HG03196 (cell line): ENCODE measurements around the gene MROH8.
A peak's percentile ranks its signal among the peaks of the same experiment; 100 is the strongest.

Source experiments
- ATAC-seq: cut with Tn5 transposase; IDR thresholded peaks from one replicate; pipeline ENCODE4 v1.9.1; 2021; ENCODE audit not compliant: unreplicated experiment

The MROH8 gene

DNA sequence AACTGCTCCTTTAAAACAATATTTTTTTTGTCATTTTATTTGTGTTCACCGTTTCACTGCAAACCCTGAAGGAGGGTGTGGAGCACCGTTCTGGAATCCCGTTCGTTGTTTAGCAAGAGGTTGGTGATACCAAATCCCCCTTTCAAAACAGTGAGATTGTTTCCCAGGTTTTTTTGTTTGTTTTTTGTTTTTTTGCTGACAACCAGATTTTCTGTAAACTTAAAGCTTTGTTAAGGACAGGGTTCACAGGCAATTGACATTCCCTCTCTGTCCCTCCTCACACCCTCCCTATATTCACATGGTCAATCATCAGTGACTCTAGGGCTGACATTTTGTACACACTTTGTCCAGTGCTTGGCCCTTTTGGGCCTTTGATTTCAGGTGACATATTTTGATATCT, 21.0 kb upstream of the MROH8 start:
- no peak for ATAC-seq

DNA sequence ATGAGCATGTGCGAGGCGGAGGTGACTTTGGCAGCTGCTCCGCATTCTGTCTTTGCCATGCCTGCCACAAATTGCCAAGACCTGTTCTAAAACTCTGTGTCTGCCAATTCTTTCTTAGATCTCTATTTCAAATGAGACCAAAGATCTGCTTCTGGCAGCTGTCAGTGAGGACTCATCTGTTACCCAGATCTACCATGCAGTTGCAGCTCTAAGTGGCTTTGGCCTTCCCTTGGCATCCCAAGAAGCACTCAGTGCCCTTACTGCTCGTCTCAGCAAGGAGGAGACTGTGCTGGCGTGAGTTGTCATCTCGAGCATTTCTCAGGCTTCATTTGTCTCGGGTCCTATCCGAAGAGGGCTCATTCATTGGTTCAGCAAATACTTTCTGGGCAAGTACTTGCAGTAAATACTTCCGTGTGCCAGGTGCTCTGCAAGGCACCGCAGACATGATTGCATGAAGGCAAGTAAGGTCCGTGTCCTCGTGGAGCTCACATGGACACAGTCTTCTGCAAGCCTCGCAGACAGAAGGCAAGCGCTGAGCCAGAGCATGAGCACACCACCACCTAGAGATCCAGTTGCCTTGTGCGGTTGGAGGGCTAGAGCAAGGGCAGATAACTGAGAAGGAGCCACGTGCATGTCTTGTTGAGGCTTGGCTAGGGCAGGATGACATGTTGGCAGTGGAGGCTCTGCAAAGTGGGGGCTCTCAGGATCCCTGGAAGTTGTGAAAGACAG, 19.7 kb upstream of the MROH8 start:
- no peak for ATAC-seq

DNA sequence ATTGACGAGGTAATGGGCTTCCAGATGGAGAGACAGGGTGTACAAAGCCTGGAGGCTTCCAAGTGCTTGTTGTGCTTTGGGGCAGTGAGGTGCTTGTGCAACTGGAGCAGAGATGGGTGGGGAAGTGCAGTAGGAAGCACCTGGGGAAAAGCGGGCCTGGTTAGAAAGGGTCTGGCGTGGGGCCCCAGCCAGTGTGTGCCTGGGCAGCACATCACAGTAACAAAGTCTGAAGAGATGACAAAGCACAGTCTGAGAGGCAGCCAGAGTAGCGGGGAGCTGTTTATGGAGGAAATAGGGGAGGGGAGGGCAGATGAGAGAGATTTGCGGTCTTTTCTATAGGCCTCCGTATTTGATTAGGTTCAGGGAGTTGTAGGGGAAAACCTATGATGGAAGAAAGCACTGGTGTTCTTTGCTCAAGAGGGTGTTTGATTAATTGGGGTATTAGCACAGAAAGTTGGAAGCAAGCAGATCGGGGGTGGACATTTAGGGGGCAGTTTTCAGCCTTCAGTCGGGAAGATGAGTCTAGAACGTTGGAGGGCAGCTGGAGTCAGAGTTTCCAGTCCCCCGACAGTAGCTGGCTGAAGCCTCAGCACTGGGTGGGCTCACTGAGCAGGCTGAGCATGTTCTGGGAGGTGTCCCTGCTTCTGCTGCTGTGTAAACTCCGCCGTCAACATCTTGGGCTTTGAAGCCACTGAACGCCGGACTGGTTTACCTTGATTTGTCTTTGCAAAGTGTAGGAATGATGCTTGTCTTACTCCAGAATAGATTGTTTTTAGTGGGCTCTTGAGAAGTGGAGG, 15.5 kb upstream of the MROH8 start:
- ATAC-seq: no peak

DNA sequence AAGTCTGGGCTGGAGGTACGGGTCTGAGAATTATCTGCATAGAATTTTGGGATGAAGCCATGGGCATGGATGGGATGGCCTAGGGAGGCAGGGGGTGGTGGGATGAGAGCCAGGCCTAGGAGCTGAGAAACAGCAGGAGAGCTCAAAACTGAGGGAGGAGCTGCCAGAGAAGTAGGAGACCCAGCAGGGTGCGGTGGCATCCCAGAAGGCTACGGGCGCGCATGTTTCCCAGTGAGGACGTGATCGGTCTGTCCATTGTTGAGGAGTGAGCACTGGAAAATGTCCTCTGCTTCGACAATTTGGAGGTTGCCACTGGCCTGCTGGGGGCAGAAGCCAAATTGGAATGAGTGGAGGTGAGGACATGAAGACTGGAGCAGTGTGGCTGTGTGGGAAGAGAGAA, 14.5 kb upstream of the MROH8 start:
- no peak for ATAC-seq

DNA sequence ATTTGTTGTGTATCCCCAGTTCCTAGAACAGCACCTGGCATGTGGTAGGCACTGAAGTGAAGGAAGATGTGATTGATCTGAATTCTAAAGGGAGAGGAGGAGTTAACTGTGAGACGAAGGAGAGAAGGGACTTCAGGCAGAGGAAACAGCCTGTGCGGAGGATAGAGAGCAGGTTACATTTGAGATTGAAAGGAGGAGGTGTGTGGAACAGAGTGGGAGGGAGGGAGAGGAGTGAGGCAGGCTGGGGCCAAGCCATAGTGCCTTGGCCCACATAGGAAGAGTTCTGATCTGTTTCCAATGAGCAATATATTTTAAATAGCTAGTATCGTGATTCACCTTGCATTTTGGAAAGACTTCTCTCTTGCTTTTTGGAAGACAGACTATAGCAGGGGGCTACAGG, 13.9 kb upstream of the MROH8 start:
- ATAC-seq: no peak

DNA sequence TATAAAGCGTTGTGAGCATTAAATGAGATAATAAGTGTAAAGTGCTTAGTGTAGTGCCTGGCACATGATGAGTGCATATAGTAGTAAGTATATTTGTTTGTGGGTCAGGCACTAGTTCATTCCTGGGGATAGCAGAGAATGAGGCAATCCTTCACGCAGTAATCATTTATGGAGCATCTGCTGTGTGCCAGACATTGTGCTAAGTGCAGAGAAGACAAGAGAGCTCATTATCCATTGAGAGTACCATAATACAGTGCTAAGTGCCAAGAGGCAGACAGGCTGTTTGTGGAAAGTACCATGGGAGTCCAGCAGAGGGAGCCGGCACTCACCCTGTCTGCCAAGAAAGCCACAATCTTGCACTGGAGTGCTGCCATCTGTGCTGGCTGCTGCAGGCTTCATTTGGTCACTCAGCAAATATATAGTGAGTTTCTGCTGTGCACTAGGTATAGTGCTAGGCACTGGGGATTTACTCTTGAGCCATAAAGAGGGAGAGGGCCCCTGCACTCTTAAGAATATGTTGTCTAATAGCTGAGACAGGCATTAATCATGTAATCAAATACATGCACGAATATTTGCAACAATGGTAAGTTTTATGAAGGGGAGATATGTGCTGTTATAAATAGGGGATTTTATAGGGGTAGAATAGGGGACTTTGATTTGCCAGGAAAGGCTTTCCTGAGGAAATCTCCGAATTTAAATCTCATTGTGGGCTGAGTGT, 12.9 kb upstream of the MROH8 start:
- peak; percentile 45 for ATAC-seq

DNA sequence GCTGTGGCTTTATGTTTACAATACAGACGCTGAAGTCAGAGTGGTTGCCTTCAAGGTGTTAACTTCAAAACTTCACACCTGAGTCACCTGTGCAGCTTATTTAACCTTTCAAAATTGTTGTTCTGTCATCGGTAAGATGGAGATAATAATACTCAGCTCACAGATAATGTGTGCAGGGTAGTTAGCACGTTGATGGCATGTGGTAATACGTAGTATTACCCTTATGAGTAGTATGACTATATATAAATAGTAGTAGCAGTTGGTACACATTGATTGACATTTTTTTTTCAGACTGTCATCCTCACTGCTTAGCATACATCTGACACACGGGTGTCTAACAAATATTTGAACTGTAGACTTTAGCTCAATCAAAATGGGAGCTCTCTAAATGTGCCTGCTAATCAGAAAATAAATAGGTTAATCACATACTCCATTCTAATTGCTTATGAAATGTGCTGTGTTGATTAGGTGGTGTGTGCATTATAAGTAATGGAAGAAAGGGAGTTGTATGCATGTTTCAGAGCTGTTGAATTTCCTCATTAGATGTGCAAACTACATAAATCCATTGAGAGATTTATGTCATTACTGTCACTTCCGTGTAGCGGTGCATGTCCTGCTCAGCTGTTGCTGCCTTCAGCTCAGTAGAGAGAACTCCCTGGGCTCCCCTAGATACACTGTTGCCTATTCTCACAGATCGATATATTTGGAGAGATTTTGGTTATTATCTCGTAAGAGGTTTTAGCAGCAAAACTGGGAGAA, 11.2 kb upstream of the MROH8 start:
- ATAC-seq: no peak

DNA sequence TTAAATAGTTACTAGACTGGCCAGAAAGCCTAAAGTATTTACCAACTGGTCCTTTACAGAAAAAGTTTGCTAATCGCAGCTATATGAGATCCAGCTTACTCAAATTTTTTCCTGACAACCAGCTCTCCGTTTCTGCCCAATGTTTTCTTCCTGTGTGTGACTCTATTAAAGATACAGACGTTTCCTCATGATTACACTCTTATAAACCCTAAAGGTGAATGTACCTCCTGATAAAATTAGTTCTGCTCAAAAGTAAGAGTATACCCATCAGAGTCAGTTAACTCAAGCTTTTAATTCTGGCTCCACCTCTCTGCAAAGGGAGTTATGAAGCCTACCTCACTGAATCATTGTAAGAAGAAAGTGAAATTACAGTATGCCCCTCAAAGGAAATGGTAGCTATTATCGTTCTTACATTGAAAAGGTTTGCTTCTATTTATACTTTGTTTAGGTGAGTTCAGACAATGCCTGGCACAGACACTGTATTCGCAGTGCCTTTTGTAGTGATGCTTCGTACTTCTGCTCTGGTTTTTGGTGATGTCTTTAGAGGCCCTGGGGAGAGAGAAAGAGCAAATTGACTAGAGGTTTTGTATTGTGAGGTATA, 10.2 kb upstream of the MROH8 start:
- ATAC-seq: no peak

DNA sequence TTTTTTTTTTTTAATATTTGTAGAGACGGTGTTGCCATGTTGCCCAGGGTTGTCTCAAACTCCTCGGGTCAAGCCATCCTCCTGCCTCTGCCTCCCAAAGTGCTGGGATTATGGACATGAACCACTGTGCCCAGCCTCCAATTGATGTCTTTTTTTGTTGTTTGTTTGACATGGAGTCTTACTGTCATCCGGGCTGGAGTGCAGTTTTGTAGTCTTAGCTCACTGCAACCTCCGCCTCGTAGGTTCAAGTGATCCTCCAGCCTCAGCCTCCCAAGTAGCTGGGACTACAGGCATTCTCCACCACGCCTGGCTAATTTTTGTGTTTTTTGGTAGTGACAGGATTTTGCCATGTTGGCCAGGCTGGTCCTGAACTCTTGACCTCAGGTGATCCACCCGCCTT, 9.4 kb upstream of the MROH8 start:
- ATAC-seq: no peak

DNA sequence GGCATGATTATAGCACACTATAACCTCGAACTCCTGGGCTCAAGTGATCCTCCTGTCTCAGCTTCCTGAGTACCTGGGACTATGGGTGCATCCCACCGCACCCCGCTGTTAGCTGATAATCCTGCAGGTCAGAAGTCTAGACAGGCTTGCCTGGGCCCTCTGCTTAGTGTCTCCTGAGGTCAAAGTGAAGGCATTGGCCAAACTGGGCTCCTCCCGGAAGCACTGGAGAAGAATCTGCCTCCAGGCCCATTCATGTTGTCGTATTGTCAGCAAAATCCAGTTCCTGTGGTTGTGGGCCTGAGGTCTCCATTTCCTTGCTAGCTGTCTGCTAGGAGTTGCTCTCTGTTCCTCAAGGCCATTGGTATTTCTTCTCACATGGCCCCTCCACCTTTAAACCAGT, 6.3 kb upstream of the MROH8 start:
- no peak for ATAC-seq

DNA sequence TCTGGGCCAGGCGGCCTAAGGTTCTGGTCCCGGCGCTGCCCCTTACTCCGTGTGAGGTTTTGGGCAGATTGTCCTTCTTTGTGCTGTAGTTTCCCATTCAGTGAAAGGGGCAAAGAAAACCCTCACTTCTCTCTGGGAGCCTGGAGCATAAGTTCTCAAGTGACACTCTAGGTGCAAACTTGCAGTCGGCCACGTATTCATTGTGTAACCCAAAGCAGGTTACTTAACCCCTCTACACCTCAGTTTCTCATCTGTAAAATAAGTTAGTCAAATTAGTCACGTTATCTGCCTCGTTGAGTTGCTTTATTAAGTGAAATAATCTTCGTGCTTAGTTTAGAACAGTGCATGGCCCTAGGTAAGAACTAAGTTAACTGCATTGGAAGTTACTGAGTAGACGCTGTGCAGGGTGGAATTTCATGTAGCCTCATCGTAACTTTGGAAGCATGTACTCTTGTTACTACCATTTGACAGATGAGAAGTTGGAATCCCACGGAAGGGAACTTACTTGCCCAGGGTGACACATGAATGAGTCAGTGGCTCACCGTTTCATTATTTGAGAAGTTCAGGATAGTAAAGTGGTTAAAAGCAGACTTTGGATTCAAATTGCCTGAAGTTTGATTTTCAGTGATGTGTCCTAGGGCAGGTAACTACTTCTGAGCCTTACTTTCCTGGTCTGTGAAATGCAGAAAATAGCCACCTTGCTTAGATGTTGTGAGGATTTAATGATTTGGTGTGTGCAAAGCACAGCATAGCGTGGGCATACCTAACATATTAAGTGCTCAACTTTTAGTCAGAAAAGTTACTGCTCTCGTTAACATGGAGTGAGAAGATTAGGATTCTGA, 556 bp upstream of the MROH8 start:
- no peak for ATAC-seq

DNA sequence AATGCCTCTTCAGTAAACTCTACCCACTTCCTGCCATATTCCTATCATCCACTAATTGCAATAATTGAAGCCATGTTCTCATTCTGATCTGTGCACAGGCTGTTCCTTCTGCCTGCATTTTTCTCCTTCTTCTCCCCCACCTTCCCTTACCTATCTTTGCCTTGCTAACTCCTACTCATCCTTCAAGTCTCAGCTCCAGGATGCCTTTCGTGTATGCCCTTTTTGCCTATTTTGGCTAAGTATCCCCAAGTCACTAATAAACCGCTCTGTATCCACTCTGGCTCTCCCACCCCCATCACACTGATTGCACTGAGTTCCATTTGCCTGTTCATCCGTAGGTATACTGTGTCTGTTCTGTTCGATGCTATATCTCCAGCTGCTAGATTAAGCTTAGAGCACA, 6.5 kb downstream of the MROH8 start:
- no peak for ATAC-seq

DNA sequence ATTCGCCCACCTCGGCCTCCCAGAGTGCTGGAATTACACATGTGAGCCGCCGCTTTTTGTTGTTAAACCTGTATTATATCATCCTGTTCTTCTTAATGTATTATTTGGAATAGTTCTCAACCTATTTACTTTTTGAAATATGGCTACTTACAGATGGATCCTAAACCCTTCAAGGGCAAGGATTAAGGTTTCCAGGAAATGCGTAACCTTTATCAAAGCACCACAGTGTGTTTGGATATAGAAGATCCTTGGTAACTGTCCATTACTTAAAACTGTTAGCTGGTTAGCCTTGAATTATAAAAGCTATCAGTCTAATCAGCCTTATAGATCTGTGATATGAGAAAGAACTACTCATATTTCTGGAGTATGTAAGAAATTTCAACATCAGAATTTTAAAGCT, 12.5 kb downstream of the MROH8 start:
- ATAC-seq: no peak

DNA sequence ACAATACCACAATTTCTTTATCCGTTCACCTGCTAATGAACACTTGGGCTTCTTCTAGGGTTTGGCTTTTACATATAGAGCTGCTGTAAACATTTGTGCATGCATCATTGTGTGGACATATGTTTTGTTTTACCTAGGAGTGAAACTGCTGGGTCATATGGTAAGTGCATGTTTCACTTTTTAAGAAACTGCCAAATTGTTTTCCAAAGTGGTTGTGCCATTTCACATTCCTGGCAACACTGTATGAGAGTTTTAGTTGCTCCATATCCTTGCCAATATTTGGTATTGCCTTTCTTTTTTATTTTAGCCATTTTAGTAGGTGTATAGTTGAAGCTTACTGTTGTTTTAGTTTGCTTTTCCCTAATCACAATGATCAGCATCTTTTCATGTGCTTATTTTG, 14.3 kb downstream of the MROH8 start:
- ATAC-seq: no peak

DNA sequence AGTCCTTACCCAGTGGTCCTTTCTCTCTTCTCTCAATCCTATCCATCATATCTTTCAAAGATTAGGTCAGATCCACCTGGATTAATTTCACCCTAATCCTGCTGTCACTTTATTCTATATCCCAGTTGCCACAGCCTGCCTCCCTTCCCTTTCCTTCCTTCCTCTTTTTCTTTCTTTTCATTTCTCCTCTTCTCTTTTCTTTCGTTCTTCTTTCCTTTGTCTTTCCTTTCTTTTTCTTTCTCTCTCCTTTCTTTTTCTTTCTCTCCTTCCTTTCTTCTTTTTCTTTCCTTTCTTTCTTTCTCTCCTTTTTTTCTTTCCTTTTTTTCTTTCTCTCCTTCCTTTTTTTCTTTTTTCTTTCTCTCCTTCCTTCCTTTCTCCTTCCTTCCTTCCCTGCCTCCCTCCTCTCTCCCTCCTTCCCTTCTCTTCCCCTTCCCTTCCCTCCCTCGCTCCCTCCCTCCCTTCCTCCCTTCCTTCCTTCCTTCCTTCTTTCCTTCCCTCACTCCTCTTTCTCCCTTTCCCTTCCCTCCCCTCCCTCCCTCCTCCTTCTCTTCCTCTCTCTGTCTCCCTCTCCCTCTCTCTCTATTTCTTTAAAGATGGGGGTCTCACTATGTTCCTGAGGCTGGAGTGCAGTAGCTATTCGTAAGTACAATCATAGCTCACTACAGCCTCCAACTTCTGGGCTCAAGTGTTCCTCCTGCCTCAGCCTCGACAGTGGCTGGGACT, 15.4 kb downstream of the MROH8 start:
- ATAC-seq: no peak

DNA sequence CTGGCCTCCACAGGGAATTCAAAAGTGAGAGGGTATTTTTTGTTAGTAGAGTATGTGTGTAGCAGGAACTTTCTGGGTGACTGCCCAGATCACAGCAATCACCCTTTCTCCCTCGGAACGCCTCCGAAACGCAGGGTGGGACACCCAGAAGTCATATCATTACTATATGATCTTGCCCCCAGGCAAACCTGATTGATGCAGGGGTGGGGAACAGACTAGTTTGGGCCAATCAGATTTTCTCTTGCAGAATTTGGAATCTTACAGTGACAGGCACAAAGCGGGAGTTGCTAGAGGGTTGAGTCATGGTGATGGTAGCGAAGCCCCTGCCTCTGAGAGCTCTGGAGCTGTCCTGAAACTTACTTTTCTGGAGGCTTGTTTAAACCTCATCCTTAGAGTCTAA, 16.7 kb downstream of the MROH8 start:
- no peak for ATAC-seq

DNA sequence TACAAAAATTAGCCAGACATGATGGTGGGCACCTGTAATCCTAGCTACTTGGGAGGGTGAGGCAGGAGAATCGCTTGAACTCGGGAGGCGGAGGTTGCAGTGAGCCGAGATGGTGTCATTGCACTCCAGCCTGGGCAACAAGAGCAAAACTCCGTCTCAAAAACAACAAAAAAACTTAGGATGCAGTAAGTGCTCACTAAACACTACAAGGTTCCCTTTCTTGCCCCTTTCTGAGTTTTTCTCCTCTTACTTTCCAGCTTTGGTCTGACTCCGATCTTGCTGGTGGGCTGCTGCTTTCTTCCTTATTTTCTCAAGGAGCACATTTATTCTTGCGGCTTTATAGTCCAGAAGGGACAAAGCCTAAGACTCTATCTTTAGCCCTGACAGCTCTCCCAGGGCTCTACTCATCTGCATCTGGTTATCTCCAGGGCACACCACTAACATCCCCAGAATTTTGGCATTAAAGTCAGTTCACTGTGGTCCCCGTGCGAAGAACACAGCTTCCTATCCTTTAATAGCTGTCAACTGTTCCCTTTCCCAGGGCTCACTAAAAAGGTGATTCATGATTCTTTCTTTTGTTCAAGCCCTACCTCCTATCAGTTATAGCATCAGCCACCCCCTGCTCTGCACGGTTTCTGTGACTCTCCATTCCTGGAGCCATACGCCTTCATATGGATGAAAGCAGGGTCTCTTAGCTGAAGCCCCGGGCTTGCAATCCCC, 17.4 kb downstream of the MROH8 start:
- ATAC-seq: no peak

DNA sequence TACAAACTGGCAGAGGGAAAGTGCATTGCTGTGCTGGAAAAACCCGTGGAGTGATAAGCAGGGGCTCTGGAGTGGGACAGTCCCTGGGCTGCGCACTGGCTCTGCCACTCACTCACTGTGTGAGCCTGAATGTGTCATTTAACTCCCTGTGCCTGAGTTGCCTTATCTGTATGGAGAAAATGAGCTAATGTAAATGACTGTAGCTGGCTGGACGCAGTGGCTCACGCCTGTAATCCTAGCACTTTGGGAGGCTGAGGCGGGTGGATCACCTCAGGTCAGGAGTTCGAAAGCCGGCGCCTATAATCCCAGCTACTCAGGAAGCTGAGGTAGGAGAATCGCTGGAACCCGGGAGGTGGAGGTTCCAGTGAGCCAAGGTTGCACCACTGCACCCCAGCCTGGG, 18.7 kb downstream of the MROH8 start:
- ATAC-seq: no peak

DNA sequence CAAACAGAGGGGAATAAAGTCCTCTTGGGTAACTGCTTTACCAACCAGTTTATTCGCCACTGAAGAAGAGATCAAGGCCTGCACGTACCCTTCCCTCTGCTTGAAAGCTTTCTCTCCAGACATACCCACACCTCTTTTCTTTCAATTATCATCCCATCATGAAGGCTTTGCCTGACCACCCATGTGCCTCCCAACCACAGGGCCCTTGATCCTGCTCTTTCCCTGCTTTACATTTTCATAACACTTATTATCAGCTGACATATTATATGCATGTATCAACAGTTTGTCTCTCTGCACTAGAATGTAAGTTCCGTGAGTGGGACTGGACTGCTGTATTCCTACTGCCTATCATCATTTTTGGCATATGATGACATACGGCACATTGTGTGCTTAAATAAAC, 21.1 kb downstream of the MROH8 start:
- no peak for ATAC-seq
